GM12801 (cell line): Measurements from ENCODE around the gene SUN2.

Experiments
- TF ChIP-seq, protein P1 (sequence below): IDR thresholded peaks from one replicate; pipeline ENCODE4 v1.5.1; 2011; ENCODE audit warnings: control low read depth; ENCODE audit not compliant: insufficient read length; ENCODE audit errors: extremely low read depth

SUN2 gene

GRCh38 chr22:38704654-38705234 is 51.1 kb downstream of the SUN2 start:
- TF ChIP-seq, protein P1, sequence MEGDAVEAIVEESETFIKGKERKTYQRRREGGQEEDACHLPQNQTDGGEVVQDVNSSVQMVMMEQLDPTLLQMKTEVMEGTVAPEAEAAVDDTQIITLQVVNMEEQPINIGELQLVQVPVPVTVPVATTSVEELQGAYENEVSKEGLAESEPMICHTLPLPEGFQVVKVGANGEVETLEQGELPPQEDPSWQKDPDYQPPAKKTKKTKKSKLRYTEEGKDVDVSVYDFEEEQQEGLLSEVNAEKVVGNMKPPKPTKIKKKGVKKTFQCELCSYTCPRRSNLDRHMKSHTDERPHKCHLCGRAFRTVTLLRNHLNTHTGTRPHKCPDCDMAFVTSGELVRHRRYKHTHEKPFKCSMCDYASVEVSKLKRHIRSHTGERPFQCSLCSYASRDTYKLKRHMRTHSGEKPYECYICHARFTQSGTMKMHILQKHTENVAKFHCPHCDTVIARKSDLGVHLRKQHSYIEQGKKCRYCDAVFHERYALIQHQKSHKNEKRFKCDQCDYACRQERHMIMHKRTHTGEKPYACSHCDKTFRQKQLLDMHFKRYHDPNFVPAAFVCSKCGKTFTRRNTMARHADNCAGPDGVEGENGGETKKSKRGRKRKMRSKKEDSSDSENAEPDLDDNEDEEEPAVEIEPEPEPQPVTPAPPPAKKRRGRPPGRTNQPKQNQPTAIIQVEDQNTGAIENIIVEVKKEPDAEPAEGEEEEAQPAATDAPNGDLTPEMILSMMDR = no peak

DNA sequence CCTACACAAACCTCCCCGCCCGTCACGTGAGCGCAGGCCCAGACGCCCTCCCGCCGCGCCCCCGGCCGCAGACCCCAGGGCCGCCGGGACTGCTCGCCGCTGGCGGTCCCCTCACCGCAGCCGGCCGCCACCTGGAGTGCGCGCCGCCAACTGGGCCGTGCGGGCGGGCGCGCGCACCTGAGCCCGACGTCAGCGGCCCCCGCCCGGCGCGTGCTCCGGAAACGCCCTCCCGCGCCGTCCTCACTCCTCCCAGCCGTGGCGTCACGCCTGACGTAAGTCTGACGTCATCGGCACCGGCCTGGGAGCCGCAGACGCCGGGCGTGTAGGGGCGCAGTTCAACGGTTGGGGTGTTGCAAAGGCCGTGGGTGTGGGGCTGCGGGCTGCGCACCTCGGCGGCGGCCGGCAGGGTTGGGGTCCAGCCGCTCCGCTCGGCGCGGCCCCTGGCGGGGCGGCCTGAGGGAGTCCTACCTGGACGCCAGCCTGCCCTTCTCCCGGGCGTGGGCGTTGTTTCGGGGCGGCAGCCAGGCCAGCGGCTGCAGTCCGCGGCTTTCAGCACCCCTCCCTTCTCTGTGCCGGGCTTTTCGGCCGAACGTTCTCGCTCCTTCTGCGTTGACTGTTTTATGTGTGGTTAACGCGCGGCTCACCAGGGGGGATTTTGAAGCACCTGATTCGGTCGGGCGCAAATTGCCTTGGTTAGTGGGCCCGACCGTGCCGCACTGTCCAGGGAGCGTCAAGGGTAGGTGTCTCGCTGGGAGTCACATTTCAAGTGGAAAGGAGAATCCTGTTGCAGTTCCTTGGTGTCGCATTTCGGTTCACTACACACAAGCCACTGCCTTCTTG is 54.8 kb downstream of the SUN2 start, which contains the start of gene JOSD1:
Gene JOSD1 (minus strand): TSS at position 155 of the 840 bp plus-strand sequence. CDS start 956 bp downstream, outside the sequence.
- TF ChIP-seq, protein P1 = no peak

- TF ChIP-seq, protein P1 = no peak
These were observed 55.5 kb downstream of the SUN2 start for GRCh38 chr22:38700270-38700788.

- TF ChIP-seq, protein P1 = no peak
These were observed 56.0 kb downstream of the SUN2 start for GRCh38 chr22:38699784-38700183.

- TF ChIP-seq, protein P1 = no peak
These were observed 56.7 kb downstream of the SUN2 start for GRCh38 chr22:38699143-38699542.

- TF ChIP-seq, protein P1 = no peak
These were observed 57.2 kb downstream of the SUN2 start for GRCh38 chr22:38698407-38699094.
